ENCODE results near the gene SCARF2. TPM values are rescaled to one million over a fixed set of nuclear protein-coding genes. Genes with fewer than 3 reads are reported as not detected.

SCARF2 gene
- total RNA-seq, 1 donor from 2014 or later, result 23.4 TPM

GRCh38 chr22:20446383-20446970 is 8.9 kb upstream of the SCARF2 start:
- DNase-seq (ENCODE audit: low read depth, low spot score), result no peak
- Mint-ChIP-seq H3K36me3 (ENCODE audit: low read depth) (peaks cover 13% of the 10 kb centered on the region), H3K27ac (ENCODE audit: unreplicated experiment) (no peak overlapping the region), H3K4me3 (peak overlapping the region; percentile 55), H3K27me3 (ENCODE audit: low read depth) (no peaks in the 10 kb centered on the region), H3K4me1 (peaks cover 10% of the 10 kb centered on the region), H3K9me3 (no peaks in the 10 kb centered on the region)
- TF ChIP-seq CTCF (conservative IDR thresholded peaks at IDR 0.05), result no peak

- peaks cover 3% of the 10 kb centered on the region for H3K27me3 Mint-ChIP-seq (ENCODE audit: low read depth)
- TF ChIP-seq CTCF (conservative IDR thresholded peaks at IDR 0.05), result no peak
- DNase-seq (ENCODE audit: low read depth, low spot score), result no peak
- peaks cover 8% of the 10 kb centered on the region for H3K36me3 Mint-ChIP-seq (ENCODE audit: low read depth)
- H3K4me1 Mint-ChIP-seq, result peaks cover 13% of the 10 kb centered on the region
- no peak overlapping the region for H3K27ac Mint-ChIP-seq (ENCODE audit: unreplicated experiment)
- no peaks in the 10 kb centered on the region for H3K9me3 Mint-ChIP-seq
- H3K4me3 Mint-ChIP-seq, result no peak overlapping the region
These were observed 6.7 kb upstream of the SCARF2 start for GRCh38 chr22:20444325-20444724.

GRCh38 chr22:20442485-20443284 is 5.1 kb upstream of the SCARF2 start:
- Mint-ChIP-seq H3K27ac (ENCODE audit: unreplicated experiment) (no peak overlapping the region), H3K4me1 (peaks cover 21% of the 10 kb centered on the region), H3K27me3 (ENCODE audit: low read depth) (peaks cover 9% of the 10 kb centered on the region), H3K4me3 (no peak overlapping the region), H3K36me3 (ENCODE audit: low read depth) (peaks cover 8% of the 10 kb centered on the region), H3K9me3 (no peaks in the 10 kb centered on the region)
- no peak for TF ChIP-seq CTCF (conservative IDR thresholded peaks at IDR 0.05)
- no peak for DNase-seq (ENCODE audit: low read depth, low spot score)

GRCh38 chr22:20441631-20442484 is 4.2 kb upstream of the SCARF2 start:
- Mint-ChIP-seq H3K4me3 (no peak overlapping the region), H3K27ac (ENCODE audit: unreplicated experiment) (no peak overlapping the region), H3K36me3 (ENCODE audit: low read depth) (peaks cover 8% of the 10 kb centered on the region), H3K4me1 (peaks cover 19% of the 10 kb centered on the region), H3K9me3 (no peaks in the 10 kb centered on the region), H3K27me3 (ENCODE audit: low read depth) (peaks cover 13% of the 10 kb centered on the region)
- no peak for TF ChIP-seq CTCF (conservative IDR thresholded peaks at IDR 0.05)
- no peak for DNase-seq (ENCODE audit: low read depth, low spot score)

Measured in neural crest cell (in vitro differentiated cells).